ENCODE results near the gene NPSR1.
"Not testable (repeated sequence)": the region's sequence is repeated elsewhere in the genome, so short reads cannot be mapped to it uniquely, and the experiment has no call there.

The NPSR1 gene

GRCh38 chr7:34878944-34879735 lies 221.1 kb downstream of the NPSR1 start:
- DNase-seq: not testable (repeated sequence)

- no peak for DNase-seq
Measured at GRCh38 chr7:34879871-34880270, 221.9 kb downstream of the NPSR1 start.

GRCh38 chr7:34883855-34884254 lies 225.8 kb downstream of the NPSR1 start:
- not testable (repeated sequence) for DNase-seq

GRCh38 chr7:34886856-34887255 lies 228.8 kb downstream of the NPSR1 start:
- DNase-seq: no peak

GRCh38 chr7:34889951-34890350 lies 231.9 kb downstream of the NPSR1 start:
- DNase-seq: no peak

GRCh38 chr7:34895202-34895601 lies 237.2 kb downstream of the NPSR1 start:
- DNase-seq: no peak
